HG03097 (cell line): ENCODE results near the gene C1orf210.

Experiments used
- ATAC-seq: cut with Tn5 transposase; IDR thresholded peaks from one replicate; pipeline ENCODE4 v1.9.1; 2021; ENCODE audit not compliant: unreplicated experiment, low FRiP score

C1orf210 gene

GRCh38 chr1:43275826-43276620, 9.4 kb downstream of the C1orf210 start:
- ATAC-seq = no peak

- no peak for ATAC-seq
Measured at GRCh38 chr1:43274804-43275180, 10.6 kb downstream of the C1orf210 start.

- ATAC-seq = no peak
Measured at GRCh38 chr1:43274125-43274803, 11.1 kb downstream of the C1orf210 start.

- ATAC-seq = no peak
Measured at GRCh38 chr1:43273708-43274107, 11.7 kb downstream of the C1orf210 start.

- no peak for ATAC-seq
Measured at GRCh38 chr1:43272576-43273571, 12.5 kb downstream of the C1orf210 start.

- ATAC-seq = no peak
Measured at GRCh38 chr1:43272161-43272560, 13.2 kb downstream of the C1orf210 start.

GRCh38 chr1:43271186-43272118, 13.9 kb downstream of the C1orf210 start:
- ATAC-seq = no peak

- no peak for ATAC-seq
Measured at GRCh38 chr1:43270421-43271095, 14.8 kb downstream of the C1orf210 start.

- no peak for ATAC-seq
Measured at GRCh38 chr1:43269627-43270375, 15.6 kb downstream of the C1orf210 start, which contains the start of gene TMEM125. TMEM125 (plus strand) TSS chr1:43269983; CDS start chr1:43272723, 2,740 bp downstream.

GRCh38 chr1:43267818-43268425, 17.5 kb downstream of the C1orf210 start:
- ATAC-seq = no peak

GRCh38 chr1:43267291-43267805, 18.0 kb downstream of the C1orf210 start:
- no peak for ATAC-seq

GRCh38 chr1:43266881-43267280, 18.5 kb downstream of the C1orf210 start:
- no peak for ATAC-seq

GRCh38 chr1:43265431-43265830, 19.9 kb downstream of the C1orf210 start:
- no peak for ATAC-seq

GRCh38 chr1:43258370-43258769, 27.0 kb downstream of the C1orf210 start:
- ATAC-seq = no peak

GRCh38 chr1:43256675-43257570, 28.5 kb downstream of the C1orf210 start:
- no peak for ATAC-seq

GRCh38 chr1:43255438-43256210, 29.8 kb downstream of the C1orf210 start:
- ATAC-seq = no peak
